ENCODE measurements around the gene WDFY3.

WDFY3 gene, protein sequence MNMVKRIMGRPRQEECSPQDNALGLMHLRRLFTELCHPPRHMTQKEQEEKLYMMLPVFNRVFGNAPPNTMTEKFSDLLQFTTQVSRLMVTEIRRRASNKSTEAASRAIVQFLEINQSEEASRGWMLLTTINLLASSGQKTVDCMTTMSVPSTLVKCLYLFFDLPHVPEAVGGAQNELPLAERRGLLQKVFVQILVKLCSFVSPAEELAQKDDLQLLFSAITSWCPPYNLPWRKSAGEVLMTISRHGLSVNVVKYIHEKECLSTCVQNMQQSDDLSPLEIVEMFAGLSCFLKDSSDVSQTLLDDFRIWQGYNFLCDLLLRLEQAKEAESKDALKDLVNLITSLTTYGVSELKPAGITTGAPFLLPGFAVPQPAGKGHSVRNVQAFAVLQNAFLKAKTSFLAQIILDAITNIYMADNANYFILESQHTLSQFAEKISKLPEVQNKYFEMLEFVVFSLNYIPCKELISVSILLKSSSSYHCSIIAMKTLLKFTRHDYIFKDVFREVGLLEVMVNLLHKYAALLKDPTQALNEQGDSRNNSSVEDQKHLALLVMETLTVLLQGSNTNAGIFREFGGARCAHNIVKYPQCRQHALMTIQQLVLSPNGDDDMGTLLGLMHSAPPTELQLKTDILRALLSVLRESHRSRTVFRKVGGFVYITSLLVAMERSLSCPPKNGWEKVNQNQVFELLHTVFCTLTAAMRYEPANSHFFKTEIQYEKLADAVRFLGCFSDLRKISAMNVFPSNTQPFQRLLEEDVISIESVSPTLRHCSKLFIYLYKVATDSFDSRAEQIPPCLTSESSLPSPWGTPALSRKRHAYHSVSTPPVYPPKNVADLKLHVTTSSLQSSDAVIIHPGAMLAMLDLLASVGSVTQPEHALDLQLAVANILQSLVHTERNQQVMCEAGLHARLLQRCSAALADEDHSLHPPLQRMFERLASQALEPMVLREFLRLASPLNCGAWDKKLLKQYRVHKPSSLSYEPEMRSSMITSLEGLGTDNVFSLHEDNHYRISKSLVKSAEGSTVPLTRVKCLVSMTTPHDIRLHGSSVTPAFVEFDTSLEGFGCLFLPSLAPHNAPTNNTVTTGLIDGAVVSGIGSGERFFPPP (N-terminal part only)

DNA sequence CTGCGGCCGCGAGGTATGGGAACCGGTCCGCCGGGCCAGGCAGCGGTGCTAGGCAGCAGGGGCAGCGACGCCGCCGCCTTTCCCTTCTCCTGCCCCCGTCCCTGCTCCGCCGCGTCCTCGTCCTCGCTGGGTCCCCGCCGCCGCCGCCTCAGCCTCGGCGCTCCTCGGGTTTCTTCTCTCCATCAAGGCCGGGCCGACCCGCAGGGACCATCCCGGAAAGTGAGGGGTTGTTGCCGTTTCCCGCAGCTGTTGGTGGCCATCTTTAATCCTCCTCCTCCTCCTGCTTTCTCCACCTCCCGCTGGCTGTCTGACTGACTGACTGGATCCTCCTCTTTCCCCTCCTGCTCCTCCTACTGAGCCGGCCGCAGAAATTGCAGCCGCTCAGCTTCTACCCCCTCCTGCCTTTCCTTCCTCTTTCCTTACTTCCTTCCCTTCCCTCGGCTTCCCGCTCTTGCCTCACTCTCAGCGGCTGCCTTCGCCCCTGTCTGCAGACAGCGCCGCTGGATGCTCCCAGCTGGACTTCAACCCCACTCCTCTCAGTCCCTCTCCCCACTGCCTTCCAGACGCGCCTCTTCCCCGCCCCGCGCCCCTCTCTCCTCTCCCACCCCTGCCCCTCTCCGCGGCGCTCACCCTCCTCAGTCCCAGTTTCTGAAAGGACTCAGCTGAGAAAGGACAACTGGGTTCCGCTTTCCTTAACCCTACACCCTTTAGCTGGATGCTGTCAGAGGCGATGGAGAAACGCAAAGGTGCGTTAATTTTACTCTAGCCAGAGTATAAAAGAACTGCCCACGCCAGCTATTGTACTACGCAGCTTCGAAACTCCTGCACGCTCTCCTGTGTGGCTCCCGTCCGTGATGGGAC, at the start of gene WDFY3:
WDFY3 (minus strand) TSS at position 309 of the 861 bp plus-strand sequence. CDS start 106,099 bp downstream, outside the sequence.
- no peak for DNase-seq (ENCODE audit: low read depth, low spot score)

DNA sequence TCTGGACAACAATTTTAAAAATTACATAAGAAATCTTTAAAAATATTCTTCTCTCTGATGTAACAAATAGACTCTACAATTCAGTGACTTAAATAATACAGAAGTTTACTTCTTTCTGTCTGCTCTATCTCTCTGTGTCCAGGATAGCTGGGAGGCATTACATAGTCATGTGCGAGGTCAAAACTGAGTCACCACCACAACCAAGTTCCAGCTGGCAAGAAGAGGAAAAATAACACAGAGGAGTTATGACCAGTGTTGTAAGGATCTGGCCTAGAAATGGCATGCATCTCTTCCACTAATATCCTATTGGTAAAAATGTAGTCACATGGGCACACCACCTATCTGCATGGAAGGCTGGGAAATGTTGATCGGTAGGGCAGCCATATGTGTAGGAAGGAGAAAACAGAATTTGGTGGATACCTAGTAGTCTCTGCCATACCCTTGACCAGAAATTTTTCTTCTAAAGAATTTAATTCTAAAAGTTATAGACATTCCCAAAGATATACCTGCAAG, 39.4 kb upstream of the WDFY3 start:
- no peak for DNase-seq (ENCODE audit: low read depth, low spot score)

DNA sequence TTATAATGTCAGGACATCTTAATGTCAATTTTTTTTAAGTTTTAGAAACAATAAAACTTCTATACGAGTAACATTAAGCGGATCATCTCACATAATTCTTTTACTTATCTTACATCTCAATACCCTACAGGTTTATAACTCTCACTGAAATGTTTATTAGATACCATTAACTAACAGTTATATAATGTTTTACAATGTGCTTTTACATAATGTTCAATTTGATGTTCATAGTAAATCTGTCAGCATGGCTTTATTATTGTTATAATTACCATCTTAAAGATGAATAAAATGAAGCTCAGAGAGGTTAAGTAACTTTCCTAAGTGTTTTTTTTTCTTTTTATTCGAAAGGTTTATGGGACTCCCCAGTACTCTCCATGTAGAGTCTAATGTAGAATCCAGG, 33.9 kb upstream of the WDFY3 start:
- DNase-seq (ENCODE audit: low read depth, low spot score): no peak

DNA sequence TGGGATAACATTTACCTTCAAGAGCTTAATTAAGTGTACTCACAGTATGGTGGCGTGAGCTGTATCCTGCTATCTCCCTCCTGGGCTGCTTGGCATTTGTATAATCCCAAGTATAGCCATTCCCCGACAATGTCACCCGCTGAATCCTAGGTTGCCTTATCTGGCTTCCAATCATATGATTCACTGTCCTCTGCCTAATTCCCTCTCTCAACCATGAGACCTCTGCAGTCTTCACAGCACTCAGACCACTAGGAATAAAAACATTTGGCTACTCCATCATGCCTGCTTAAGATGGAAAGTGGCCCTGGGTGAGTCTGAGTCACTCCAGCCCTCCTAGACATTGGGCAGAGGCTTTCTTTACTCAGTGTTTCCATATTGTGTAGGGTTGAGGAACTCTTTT, 28.9 kb upstream of the WDFY3 start:
- DNase-seq (ENCODE audit: low read depth, low spot score): no peak

DNA sequence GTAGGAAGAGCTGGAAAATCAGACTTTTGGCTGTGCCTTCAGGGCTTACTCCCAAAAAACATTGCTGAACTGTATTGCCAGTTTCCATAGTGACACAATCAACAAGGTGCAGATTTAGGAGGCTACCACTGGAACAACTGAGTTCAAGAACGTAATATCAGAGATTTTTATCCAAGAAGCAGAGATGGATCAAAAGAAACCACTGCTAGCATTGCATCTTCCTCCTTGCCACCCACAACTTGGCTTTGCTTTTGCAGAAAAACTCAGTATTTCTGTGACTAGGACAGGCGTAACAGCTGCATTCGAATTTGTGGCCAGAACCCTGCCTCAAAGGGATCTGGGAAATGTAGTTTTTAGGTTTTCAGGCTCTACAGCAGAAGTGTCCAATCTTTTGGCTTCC, 27.8 kb upstream of the WDFY3 start:
- DNase-seq (ENCODE audit: low read depth, low spot score): no peak

DNA sequence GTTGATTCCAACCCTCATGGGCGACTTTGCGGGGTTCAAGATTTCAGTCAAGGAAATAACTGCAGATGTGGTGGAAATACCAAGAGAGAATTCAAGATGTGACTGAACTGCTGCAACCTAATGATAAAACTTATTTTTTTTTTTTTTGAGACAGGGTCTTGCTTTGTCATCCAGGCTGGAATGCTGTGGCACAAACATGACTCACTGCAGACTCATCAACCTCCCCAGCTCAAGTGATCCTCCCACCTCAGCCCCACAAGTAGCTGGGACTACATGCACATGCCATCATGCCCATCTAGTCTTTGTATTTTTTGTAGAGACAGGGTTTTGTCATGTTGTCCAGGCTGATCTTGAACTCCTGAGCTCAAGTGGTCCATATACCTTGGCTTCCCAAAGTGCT, 19.5 kb upstream of the WDFY3 start:
- no peak for DNase-seq (ENCODE audit: low read depth, low spot score)

DNA sequence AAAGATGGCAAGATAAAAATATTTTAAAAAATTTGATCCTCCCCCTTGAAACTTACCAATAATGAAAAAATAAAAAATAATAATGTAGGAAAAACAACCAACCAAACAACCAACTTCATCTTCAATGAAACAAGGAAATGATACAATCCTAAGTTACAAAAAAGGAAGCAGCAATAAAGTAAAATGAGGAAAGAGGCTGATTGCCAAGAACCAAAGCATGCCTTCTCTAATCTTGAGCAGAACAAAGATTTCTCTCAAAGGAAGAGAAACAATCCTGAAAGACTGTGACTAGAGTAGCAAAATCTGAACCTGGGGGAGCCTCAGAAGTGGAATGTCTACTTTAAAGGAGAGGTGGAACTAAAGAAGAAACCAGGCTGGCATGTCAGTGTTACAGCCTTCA, 10.9 kb upstream of the WDFY3 start:
- no peak for DNase-seq (ENCODE audit: low read depth, low spot score)

DNA sequence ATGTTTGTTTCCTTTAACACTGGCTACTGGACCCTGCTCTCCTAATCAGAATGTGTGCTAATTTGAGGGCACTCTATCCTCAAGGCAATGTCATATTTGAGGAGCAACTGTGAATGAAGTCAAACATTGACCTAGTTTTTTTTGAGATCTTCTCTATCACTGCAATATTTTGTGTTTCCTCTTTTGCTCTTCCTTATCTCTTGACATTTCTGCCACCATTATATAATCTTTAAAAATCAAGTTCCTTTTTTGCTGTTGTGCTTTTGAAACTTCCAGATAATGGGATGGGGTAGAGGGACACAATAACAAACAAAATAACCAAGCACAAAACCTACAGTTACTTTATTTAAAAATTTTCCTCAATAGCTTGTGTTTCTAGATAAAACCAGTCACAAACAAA, 7.4 kb upstream of the WDFY3 start:
- no peak for DNase-seq (ENCODE audit: low read depth, low spot score)

DNA sequence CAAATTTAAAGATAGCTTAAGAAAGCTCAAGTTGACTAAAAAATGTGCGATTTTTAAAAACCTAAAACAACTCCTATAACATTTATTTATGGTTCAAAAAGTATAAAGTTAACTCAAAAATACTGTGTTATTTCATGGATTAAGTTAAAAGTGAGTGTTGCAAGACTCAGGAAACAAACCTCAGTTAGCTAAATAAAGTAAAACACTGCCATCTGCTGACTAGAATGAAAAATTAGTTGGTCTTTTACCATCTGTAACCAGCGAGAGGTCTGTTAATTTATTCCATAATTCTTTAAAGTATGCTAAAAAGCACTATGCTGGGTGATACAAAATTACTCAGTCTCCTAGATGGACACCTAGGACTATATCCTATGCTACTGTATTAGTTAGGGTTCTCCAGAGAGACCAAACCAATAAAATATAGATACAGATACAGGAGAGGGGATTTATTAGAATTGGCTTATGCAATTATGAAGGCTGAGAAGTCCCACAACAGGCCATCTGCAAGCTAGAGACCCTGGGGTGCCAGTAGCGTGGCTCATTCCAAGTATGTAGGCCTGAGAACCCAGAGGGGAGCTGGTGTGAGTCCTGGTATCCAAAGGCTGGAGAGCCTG, 4.9 kb upstream of the WDFY3 start:
- DNase-seq (ENCODE audit: low read depth, low spot score): no peak

DNA sequence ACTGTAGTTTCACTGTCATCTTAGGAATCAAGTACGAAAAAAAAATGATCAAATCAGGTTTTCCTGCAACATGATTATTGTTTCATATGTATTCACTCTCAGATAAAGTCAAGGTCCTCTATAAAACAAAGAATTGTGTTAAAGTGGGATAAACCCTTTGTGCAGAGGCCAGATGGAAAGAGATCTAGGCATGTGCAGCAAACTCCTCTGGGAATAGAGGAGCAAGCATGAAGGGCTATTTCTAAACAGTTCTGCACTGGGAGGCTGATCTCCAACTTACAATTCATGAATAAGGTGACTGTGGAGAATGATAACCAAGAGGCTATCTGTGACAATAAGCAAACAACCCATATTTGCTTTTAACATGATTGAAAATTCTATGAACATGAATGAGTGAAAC, 2.4 kb upstream of the WDFY3 start:
- no peak for DNase-seq (ENCODE audit: low read depth, low spot score)

DNA sequence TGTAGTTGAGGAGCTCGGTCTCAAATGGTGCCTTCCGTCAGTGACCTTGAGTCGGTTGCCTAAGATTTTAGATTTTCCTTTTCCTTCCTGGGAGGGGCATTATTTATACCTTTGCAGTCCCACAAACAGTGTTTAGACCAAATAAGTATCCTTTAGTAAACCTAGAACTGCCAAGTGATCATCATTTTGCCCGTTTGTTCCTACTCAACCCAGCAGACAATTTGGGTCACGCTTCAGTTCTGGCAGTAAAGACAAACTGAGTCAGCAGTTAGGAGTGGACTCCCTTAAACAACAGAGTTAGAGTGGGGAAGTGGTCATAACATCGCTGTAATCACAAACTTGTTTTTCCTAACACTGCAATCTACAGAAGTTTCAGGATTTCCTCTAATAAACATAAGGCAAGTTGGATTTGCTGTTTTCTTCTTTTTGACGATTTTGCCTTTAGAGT, 777 bp upstream of the WDFY3 start:
- no peak for DNase-seq (ENCODE audit: low read depth, low spot score)

DNA sequence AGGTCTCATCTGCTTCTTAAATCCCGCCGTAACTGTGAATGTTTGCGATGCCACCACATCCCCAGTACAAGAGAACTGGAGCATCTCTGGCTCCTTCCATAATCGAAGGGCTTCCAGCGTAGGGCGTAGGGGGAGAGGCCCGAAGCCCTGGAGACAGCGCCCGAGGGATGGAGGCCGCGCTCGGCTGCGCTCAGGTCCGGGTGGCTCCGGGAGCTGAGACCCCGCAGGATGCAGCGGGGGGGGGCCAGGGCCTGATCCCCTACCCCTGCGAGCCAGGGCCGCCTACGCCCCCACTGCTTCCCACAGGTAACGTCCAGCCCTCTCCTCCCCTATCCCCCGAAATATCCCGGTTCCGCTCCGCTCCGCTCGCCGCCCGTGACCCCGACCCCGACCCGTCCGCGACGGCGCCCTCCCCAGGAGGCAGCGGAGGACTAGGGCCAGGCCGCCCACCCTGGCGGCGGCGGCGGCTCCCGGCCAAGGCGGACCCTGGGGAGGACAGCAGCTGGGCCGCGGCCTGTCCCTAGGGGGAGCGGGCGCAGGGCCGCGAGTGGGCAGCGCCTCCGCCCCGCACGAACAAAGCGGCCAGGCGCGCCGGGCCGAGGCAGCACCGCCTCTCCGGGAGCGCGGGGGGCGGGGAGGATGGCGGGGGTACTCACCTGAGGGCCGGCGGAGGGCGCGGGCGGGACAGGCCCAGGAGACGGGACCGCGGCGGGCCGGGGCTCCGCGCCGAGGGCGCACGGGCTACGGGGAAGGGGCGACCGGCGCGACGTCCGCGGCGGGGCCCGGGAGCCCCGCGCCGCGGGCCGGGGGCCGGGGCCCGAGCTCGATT, 723 bp downstream of the WDFY3 start:
- no peak for DNase-seq (ENCODE audit: low read depth, low spot score)

DNA sequence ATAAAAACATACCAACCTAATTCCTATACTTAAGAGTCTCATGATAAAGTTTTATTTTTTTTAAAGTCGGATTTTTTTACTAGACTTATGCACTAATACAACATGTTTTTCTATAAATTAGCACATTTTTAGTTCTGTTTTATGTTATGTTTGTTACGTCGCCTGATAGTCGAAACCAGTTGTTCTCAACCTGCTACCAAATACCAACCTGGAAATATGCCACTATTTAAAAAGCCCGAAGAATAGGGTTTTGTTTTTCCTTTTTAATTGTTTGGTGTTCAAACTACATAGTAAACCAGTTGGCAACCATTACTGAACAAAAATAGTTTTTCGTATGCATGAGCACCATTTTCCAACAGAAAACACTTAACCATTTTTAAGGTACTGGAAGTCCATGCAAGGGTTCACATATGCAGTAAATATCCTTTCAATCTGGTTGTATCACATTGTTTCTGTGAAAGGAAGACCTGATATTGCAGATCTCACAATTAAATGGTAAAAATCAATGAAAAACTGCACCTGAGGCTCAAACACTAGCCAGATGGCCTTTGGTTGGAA, 1.4 kb downstream of the WDFY3 start:
- no peak for DNase-seq (ENCODE audit: low read depth, low spot score)

DNA sequence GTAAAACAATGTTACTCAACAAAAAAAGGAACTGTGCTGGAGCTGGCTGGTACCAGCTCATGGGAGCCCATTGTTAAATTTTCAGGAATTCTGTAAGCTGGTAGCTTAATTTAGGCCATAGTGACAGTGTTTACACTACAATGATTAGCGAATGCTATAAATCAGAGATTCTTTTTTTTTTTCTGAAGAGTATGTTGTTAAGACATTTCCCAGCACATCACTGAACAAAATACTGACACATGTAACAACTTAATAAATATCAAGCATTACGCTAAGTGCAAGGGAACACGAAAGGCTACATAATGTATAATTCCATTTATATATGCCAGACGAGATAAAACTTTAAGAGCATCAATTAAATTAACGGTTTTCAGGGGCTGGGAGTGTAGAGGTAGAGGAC, 4.4 kb downstream of the WDFY3 start:
- no peak for DNase-seq (ENCODE audit: low read depth, low spot score)

DNA sequence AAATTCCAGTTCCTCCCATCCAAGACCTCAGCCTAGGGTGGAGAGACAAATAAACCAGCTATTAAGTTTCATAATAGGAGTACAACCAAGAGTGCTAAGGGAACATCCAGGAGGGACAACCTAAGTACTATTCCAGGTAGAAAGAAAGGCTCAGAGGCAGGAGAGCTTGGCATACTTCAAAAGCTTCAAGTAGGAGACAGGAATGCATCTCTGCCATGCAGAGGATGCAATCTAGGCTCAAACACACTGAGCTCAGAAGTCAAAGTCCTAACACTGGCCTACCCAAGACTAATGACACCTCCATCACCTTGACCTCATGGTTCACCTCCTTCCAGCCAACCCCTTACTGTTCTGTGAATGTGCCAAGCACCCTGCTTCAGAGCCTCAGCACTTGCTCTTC, 8.1 kb downstream of the WDFY3 start:
- no peak for DNase-seq (ENCODE audit: low read depth, low spot score)

DNA sequence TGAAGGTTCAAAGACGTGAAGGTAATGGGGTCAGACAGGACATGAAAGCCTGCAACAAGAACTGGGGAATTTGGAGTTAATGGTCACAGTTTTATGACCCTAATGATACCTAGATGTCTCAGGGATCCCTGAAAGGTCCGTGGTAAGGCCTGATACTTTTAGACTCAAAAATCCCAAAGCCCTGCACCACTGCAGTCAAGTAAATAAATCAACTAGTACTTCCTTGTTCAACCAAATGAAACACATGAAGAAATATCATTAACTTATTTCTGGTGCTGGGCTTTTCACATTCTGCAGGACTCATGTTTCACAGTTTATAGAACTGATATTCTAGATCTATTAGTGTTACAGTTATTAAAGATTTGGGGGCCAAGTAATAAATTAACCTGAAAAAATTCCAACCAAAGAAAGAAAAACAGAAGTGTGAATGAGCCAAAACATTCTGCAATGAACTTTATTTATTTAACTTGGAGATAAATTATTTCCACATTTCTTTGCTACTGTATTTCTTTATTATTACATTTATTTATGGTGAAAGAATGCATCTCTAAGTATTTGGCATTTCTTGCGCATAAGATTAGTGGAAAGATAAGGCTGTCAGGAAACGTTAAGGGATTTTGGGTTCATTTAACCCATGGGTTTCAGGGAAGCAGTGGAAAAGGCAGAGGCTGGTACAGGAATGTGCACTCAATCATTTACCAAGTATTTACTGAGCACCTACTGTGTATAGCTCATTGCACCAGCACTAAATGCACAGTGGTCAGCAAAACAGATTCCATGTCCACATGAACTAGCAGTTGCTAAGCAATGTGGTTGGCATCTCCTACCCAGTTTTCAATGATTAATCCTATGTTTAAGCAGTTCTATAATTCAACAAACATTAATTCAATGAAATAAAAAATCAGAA, 8.7 kb downstream of the WDFY3 start:
- DNase-seq (ENCODE audit: low read depth, low spot score): no peak

DNA sequence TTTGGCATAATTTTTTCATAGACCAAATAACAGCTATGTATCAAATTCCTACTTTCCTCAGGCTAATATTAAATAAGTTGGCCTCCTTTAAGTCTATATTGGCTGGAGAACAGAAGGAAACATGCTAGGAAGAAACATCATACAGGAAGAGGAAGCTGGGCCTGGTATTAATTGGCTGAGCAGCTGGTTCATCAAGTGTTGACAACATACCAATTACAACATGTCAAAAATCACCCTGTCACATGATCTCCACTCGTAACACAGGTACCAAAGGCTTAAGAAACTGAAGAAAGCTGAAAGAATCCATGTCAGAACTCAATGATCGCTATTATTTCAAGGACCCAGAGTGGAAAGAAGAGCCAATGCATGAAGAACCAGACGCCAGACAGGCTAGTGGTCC, 10.5 kb downstream of the WDFY3 start:
- DNase-seq (ENCODE audit: low read depth, low spot score): no peak

DNA sequence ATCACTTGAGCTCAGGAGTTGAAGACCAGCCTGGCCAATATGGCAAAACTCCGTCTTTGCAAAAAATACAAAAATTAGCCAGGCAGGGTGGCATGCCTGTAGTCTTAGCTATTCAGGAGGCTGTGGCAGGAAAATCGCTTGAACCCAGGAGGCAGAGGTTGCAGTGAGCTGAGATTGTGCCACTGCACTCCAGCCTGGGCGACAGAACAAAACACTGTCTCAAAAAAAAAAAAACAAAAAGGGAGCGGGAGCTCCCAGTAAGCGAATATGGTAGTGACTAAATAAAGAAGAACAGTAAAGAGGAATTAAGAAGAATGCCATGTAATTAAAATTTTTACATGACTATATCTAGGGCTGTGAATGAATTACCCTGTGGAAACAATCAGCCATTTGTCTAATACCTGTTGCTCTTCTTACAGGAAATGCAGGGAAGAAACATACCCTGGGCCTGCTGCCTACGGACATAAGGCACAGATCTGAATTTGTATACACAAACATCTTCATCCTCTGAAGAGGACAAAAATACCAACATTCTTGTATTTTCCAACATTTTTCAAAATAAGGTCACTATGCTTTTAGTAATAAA, 11.4 kb downstream of the WDFY3 start:
- DNase-seq (ENCODE audit: low read depth, low spot score): no peak

All from activated naive CD8-positive, alpha-beta T cell treated with anti-CD3 and anti-CD28 coated beads, Interleukin-2, amount 50 U/mL, for 16 hours (primary cell).